Left renal pelvis (tissue), 4 donors: ENCODE measurements around the gene MOB3B. TPM values are rescaled to one million over a fixed set of nuclear protein-coding genes. Genes with fewer than 3 reads are reported as not detected.
A peak's percentile ranks its signal among the peaks of the same experiment; 100 is the strongest.
"Not testable (repeated sequence)": the region's sequence is repeated elsewhere in the genome, so short reads cannot be mapped to it uniquely, and the experiment has no call there.

ENCODE experiments used
- DNase-seq, 4 donors: peaks; one replicate each; pipeline ENCODE4 v3.0.0-alpha.2; 2013; ENCODE audit warnings: low read depth in 4 of 4, low spot score in 3 of 4
- polyA plus RNA-seq, 4 donors: library from polyadenylated mRNA; unstranded; fragments of 120-200 nt; gene quantifications; one replicate each; pipeline ENCODE4 v1.2.1, GENCODE V29; 2013; ENCODE audit not compliant: insufficient read length in 4 of 4

The MOB3B gene
- polyA plus RNA-seq, 4 donors, result 4.9 to 27.1 (median 23.4) TPM

DNA sequence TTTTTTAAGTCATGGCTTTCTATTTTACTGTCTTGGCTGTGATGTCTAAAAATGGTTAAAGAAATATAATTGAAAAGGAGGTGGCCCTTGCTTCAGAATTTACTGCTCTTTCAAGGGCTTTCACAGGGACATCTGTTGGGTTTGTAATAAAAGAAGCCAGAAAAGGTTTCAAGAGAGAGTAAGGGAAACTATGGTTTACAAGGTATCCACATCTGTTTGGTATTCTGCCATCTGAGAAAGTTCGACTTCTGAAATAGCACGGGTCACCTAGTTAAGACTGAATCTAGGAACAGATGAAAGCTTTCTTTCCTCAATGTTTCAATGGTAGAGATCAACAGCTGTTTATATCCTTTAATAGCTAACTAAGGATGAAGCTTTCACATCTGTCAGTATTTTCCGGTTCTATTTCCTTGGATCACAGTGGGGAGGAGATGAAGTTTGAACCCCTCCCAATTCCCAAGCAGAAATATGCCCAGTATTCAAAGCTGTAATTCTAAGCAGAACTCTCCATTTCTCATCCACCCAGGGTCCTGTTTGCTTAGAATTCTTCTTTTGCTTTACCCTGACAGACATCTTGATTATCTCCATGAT is 78.3 kb downstream of the MOB3B start:
- no peak for DNase-seq

DNA sequence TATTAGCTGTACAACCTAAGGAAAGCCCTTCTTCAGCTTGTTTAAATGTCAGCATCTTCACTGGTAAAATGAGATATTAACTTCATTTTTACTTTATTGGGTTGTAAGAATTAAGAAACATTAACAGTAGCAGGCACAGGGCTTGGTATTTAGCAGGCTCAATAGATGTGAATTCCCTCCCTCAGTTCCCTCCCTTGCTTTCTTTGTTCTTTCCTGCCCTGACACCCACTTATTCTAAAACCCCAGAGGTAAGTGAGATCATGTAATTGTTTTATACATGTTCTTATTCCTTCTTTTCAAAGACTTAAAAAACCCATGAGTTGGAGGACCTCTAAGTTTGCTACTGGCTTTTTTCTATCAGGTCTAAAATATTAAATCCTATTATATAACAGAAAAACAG is 78.9 kb downstream of the MOB3B start:
- no peak for DNase-seq

DNA sequence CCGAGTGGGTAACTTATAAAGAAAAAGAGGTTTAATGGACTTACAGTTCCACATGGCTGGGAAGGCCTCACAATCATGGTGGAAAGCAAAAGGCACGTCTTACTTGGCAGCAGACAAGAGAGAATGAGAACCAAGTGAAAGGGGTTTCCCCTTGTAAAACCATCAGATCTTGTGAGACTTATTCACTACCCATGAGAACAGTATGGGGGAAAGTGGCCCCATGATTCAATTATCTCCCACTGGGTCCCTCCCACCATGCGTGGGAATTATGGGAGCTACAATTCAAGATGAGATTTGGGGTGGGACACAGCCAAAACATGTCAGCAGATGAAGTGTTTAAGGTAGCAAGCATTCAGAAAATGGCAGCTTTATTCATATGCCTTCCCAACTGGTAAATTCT is 81.3 kb downstream of the MOB3B start:
- DNase-seq, result not testable (repeated sequence)

DNA sequence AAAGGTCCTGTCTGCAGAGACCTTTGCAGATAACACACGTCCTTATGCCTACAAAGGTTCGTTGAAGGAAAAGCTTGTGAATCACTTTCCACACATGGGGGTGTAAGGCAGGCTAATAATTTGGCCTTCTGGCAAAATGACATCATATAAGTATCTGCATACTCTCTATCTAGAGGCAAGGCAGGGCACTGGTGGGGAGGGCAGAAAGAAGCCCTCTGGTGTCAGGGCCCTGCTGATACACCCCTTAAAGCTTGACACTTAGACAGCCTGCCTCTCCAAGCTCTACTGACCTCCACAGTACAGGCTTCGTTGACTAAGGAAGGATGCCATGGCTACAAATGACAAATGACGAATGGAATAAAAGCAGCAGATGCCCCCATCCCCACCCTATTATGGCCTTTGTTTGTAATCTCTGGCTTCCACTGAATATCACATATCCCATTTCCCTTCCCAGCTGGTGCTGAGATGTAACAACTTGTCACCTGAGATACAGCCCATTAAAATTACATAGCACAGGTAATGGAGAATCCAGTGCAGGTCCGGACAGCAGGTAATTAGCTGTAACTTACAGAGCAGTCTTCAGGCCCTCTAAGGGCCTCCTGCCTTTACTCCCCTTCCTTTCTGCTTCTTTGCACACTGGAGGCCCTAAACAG is 82.5 kb downstream of the MOB3B start:
- DNase-seq, result peak in 1 of 4 donors; percentile 67

DNA sequence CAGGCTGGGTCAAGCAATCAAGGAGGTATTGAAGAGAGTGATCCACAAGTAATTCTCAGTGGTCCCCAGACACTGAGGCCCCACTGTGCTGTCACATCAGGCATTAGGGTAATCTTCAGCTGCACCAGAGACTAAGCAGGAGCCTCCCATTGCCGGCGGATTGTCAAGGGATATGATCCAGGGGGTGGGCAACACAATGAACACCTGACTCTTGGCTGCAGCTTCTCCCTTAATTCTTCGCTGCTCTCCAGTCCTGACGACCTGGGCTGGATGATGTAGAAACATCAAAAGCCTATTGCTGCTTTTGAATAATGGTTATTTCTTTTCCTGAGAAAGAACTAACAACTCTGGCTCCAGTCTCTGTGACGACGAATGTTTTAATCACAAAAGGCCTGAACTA is 83.9 kb downstream of the MOB3B start:
- no peak for DNase-seq

DNA sequence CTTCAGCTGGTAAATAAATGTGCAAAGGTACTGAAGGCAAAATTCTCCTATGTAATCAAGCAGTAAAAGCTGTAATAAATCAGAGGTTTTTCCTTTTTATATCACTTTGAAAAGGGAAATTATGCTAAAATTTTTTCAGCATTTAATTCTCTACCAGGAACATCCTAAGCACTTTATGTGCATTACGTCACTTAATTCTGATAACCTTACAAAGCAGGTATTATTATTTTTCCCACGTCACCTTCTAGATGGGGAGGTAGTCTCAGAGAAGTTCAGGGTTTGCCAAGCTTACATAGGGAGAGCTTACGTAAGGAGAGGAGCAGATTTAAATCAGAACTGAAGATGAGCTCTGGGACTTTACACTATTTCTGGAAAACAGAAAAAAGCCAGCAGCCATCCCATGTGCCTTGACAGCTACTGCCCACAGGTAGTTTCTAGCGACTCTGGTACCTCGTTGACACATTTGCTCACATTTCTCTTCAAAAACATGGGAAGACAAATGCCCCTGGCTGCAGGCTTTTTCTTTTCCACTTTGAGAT is 84.5 kb downstream of the MOB3B start:
- DNase-seq, result no peak

DNA sequence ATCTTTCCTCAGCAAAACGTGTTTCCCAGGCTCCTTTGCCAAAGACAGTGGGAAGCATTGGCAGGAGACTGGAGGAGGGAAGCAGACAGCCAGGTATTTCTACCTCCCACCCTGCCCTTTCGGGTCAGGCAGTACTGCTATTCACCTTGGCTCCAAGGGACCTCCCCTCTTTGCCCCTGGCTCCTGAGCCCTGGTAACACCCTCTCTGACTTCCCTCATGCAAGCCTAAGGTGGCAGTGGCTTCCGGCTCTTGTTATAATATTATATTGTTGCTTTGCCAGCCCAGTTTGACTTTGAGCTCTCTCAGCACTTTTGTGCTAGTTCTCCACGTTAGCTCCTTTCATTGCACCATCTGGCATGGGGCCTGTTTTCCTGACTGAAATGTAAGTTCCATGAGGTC is 87.2 kb downstream of the MOB3B start:
- DNase-seq, result no peak

DNA sequence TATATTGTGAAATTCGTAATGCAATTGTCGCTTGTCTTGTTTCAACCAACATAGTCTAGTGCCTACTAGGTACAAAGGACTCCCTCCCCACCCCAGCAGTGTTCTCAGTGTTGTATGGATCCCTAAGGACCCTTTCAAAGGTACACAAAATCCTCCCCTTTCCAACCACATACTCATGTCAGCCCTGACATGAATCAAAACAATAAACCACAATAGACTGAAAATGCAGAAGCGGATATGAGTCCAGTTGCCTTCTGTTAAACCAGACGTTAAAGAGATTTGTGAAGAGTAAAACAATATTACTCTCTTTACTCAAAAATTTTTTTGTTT is 87.9 kb downstream of the MOB3B start:
- DNase-seq, result no peak

DNA sequence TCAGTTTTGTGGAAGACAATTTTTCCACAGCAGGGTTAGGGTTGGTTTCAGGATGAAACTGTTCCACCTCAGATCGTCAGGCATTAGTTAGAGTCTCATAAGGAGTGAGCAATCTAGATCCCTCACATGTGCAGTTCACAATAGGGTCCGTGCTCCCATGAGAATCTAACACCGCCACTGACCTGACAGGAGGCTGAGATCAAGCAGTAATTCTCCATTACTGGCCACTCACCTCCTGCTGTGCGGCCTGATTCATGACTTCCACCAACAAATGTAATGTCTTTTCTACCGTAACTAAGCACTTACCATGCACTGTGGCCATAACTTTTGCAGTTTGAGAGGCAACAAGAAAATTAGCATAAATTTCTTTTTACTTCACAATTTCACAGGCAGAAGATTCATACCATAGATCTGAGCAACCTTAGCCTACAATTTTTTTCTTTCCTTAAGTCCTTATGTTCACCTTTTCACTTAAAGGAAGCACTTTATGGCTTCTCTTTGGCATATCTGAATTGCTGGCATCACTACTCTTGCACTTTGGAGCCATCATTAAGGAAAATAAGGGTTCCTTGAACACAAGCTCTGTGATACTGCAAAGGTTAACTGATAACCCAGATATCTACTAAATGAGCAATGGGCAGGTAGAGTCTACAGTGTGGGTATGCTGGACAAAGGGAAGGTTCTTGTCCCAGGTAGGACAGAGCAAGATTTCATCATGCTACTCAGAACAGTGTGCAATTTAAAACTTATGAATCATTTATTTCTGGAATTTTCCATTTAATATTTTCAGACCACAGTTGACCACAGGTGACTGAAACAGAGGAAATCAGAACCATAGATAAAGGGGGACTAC is 88.5 kb downstream of the MOB3B start:
- DNase-seq, result no peak

DNA sequence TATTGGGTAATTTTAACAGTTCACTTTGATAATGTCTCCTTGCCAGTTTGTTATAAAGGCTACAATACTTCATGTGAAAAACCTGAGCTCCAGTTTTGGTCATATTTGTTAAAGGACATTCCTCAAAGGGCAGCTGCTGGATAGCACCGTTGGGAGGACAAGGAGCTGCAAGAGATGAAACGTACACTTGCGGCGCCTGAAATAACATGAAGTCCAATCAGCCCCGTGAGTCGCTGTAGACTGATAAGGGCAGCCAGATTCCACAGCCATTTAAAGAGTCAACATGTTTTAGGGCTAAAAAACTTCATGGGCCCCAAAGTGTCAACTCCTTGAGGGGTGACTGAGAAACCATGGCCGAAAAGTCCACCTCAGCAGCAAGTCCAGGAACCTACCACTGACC is 91.1 kb downstream of the MOB3B start:
- no peak for DNase-seq

DNA sequence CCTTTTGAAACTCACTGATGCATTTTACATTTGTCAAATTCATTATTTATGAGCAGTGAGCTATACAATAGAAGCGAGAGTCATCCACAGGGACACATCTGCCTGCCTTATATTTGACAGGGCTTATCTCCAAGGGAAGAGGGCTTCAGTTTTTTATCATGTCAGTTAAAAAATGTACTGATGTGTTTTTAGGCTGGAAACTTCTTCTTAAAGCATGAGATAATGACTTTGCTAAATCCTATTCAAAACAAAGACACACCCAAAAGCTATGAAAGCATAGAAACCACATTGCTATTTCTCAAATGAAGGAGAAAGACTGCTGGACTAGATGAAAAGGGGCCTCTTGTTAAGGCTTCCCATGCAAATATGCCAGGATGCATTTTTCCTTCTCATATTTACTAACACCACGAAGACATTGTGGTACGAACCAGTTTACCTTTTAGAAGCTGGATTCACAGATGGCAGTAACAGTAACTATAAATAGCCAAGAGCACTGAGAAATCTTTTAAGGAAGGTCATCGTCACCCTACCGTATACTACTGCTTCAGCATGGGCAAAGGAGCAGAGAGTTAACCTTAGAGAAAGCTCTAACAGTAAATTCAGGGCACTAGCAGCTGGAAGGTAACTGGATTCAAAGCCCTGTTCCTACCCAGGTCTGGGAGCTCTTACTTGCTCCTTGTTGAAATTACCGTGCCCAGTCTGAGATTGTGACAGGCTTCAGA is 91.8 kb downstream of the MOB3B start:
- DNase-seq, result no peak

DNA sequence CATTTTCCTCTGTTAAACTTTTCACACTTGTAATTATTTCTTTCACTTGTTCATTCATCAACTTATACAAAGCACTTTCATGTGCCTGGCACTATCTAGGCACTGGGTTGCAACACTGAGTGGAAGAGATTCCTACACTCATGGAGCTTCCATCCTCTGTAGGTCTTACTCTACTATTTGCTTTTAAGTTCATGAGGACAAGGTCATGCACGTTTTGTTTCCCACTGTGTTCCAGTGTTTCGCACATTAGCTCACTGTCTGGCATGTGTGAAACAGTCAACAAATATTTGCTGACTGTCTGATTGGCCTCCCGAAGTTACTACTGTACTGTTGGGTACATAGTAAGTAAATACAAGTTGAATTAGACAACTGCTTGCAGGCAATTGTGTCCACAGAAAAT is 93.4 kb downstream of the MOB3B start:
- no peak for DNase-seq

DNA sequence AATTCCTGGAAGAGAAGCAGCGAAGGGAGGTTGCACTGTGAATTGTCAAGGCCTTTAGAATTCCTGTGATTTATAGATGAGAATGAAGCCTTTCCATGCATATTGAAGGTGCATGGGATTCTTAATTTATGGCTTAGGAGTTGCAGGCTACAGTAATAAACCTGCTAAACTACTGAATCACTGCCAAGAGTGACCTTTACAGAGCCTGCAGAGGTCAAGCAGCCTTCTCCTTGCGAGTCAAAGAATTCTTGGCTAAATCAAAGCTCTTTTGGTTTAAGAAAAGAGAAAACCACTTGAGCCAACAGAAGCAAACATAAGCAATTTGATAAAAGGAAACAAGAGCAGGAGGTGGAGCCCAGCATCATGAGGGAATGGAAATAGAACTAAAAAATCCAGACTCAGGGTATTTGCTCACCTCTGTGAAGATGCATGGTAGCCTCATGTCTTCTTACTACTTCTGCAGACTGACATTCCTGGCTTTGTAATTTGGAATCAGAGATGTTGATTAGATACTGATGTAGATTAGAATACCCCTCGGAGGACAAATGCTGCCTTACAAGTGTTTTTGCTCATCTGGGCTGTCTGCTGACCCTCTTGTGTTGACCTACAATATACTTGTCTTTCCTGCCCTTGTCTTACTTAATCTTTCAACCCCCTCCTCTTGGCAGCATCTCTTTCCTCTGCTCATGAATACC is 95.8 kb downstream of the MOB3B start:
- DNase-seq, result no peak

DNA sequence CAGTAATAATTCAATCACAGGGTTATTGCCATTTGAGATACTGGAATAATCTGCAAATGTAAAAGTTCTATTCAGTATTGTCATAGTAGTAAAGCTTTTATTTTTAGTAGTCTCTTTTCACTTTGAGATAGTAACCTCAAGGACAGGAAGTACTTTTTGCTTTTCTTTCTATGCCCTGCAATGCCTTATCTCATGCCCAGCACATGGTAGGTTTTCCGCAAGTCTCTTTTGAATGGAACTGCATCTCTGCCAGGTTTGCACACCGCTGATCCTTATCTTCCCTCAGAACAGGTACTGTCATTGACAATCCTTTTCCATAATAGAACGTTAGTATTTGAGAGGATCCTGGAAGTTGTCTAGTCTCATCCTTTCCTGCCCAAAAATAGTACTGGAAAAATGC is 97.3 kb downstream of the MOB3B start:
- DNase-seq, result no peak

DNA sequence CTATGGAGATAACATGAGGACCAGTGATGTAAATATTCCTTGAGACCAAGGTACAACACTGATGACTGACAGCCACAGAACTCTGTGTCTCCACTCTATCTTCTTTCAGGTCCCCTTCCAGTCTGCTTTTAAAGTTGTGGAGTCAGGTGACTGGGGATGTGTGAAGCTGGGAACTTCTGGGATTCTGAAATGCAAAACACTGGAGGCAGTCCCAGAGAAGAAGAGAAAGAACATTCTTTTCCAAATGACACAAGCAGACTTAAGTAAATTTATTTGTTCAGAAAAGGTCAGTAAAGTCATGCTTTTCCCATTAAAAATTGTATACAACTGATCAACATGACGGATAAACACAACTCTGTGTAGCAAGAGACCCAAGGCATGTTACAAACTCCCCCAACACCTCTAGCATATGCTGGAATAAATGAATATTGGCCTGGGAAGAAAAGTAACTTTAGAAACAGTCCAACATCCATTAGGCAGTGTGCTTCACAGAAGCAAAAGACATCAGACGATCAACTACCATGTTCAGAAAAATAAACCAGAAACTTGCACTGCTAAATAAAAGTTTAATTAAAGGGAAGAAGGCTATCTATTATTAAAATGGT is 98.0 kb downstream of the MOB3B start:
- no peak for DNase-seq

DNA sequence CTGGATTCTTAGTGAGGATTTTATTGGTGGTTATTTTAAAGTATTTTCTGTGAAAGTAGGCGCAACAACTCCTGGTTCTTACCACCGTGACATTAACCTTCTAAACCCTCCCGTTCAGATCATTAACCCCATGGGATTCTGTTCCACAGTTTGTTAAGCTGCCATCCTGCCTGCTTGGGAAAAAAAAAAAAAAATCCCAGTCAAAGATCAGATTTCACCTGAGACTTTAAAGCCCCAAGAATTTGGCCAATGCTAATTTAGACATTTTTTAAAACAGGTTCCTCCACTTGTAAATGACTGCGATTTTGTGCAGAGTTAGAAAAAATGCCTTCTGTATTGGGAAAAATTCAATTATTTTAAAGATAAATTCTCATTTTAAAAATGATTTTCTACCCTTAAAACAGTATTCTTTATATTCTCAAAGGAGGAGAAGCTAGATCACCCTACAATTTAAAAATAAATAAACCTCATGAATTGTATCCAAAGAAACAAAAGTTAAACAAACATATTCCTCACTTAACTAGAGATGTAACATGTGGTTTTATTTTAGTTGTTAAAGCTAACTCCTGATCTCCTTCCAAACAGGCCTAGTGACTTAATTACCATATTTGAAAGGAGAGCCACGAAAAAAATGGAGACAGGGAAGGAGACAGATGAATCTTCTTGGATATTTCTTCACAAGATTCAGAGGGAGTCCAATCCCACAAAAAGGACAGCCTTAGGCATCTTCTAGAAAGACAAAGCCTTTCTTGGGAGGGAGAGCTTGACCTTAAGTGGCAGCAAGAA is 98.7 kb downstream of the MOB3B start:
- no peak for DNase-seq

DNA sequence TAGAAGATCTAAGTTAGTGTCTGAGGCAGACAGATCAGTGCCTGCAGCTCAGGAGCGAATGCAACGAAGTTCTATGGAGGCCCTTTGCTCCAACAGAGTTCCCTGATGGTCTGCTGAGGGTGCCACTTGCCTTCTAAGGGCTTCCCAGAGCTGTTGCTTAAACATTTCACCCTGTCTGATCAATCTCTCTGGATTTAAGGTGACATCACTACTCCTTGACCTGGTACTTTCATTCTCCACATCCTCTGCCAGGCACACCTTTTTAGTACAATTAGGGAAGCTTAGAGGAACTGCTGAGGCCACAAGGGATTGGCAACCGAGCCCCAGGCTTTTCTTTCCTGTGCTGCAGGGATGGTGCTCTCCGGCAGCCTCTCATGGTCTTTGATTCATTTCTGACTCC is 99.7 kb downstream of the MOB3B start:
- no peak for DNase-seq

DNA sequence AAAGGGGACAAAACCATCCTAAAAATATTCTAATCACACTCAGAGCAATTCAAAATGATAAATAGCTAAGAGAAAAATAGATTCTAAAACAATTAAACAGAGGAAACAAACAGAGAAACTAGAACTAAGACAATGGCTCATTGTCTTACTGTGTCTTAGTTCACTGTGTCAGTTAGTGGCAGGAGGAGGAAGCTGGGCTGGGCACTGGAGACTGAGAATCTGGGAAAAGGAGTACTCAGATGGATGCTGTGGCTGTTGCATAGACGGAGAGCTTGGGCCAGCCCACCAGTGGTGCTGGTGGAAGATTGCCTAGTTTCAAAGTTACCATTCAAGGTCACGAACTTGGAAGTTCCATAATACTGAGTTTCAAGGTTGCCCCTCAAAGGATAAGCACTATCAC is 100.2 kb downstream of the MOB3B start:
- DNase-seq, result no peak

DNA sequence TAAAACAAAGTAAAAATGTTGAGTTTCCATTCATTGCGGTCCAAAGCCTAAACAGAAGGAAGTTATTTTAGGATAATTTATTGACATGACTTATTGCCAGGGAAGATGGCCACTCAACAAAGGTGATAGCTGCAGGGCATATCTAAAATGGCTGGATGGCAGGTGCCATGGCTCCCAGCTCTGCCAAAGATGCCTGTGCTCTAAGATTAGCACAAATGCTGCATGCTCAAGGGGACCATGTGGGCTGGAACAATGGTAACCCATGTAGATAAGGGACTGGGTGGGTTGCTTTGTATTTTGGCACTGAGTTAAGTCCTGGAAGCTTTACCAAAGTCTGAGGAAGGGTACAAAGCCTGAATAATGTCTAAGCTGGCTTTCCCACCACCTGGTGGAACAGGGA is 101.1 kb downstream of the MOB3B start:
- DNase-seq, result no peak
